Inflammatory macrophage treated with lipopolysaccharide for 1 hour (primary cell): ENCODE measurements around the gene SRSF9.
"Not testable (repeated sequence)": the region's sequence is repeated elsewhere in the genome, so short reads cannot be mapped to it uniquely, and the experiment has no call there.

ENCODE experiments used
- DNase-seq, 2 donors: peaks; one replicate each; pipeline ENCODE4 v3.0.0-alpha.2; 2020 to 2022

SRSF9 gene, protein sequence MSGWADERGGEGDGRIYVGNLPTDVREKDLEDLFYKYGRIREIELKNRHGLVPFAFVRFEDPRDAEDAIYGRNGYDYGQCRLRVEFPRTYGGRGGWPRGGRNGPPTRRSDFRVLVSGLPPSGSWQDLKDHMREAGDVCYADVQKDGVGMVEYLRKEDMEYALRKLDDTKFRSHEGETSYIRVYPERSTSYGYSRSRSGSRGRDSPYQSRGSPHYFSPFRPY

DNA sequence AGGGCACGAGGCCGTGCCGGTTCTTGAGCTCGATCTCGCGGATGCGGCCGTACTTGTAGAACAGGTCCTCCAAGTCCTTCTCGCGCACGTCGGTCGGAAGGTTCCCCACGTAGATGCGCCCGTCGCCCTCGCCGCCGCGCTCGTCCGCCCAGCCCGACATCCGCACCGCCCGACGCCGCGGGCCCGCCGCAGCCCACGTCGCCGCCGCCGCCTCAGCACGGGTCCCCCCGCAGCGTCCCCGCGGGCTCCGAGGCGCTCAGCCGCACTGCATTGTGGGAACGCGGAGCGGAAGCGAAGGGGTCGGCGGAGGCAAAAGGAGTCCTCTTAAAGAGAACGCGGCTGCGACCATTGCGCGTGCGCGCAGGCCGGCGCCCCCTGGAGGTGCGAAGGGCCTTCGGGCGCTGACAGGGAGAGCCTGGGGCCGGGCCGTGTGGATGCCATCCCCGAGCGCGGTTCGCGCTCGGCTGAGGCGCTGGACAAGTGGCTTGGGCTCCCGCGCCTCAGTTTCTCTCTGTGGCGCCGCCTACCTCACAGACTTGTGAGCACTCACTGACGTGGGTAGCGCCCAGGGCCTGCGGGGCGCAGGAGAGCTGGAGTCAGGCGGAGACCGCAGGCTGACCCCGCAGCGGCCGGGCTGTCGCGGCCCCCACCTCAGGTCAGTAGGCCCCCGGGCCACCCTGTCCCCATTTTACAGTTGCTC is at the start of gene SRSF9:
SRSF9 (minus strand) TSS at position 299 of the 700 bp plus-strand sequence; CDS start at position 160, 139 bp downstream.
- peak; percentile 94 to 98 for DNase-seq

DNA sequence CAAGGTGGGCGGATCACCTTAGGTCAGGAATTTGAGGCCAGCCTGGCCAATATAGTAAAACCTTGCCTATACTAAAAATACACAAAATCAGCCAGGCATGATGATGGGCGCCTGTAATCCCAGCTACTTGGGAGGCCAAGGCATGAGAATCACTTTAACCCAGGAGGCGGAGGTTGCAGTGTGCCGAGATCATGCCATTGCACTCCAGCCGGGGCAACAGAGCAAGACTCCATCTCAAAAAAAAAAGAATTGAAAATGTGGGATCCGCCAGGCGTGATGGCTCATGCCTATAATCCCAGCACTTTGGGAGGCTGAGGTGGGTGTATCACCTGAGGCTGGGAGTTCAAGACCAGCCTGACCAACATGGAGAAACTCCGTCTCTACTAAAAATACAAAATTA is 49.8 kb upstream of the SRSF9 start:
- not testable (repeated sequence) for DNase-seq

DNA sequence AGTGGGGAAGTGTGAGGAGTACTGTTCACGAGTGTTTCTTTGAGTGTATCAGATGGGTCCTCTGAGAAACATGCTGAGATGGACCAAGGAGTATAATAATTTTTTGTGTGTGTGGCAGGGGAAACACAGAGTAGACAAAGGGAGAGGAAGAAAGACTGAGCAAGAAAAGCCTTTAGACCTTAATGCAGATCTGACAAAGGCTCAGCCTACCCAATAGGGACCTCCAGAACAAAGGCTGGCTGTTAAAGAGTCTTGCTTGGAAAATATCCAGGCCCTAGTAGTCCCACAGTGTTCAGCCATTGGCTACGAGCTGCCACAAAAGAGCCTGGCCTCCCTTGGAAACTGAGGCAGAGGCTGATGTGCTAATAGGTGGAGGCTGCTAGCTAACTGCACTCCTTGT is 45.9 kb upstream of the SRSF9 start:
- no peak for DNase-seq

DNA sequence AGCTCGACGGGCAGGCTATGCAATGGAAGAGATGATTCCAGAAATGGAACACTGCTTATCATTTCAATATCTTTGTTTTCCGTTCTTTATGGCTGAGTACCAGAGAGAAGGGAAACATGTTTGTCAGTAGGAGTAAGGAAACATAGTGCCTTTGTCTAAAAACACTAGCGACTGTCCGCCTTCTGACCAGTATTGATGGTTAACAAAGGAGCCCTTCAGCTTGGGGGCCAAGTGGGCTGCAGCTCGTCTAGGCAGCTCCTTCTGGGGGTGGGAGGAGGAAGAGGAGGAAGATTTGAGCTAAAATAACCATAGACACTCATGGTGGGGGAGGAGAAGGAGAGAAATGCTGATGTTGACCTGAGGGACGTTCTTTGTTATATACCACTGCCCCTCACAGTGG is 44.5 kb upstream of the SRSF9 start:
- DNase-seq: no peak

DNA sequence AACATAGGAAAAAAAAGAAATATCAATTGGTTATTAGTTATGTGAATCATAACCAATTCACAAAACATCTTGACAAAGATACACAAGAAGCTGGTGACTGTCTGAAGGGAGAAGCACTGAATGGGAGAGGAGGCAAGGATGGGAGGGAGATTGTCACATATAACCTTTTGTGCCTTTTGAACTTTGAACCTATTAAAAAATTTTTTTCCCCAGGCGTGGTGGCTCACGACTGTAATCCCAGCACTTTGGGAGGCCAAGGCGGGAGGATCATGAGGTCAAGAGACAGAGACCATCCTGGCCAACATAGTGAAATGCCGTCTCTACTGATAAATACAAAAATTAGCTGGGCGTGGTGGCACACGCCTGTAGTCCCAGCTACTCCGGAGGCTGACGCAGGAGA is 39.0 kb upstream of the SRSF9 start:
- no peak for DNase-seq

GRCh38 chr12:120504587-120504986 is 35.0 kb upstream of the SRSF9 start:
- DNase-seq: no peak

DNA sequence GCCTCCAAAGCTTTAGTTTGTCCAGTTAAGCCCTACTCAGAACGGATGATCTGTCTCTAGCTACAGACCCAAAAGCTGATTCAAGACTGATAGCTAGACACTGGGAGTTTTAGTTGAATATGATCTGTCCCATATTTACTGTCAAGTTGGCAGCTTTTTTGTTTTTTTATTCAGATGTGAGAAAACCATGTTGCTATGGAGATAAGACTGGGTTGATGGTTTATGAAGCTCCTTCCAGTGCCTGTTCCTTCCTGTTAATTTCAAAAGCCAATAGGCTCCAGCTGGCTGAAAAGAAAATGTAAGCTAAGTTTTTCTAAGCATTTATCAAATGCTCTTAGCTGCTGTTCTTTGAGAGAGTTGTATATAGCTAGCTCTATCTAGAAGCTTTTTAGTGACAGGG is 31.0 kb upstream of the SRSF9 start:
- DNase-seq: no peak

- DNase-seq: no peak
Observed at GRCh38 chr12:120498870-120499515, 29.4 kb upstream of the SRSF9 start.

DNA sequence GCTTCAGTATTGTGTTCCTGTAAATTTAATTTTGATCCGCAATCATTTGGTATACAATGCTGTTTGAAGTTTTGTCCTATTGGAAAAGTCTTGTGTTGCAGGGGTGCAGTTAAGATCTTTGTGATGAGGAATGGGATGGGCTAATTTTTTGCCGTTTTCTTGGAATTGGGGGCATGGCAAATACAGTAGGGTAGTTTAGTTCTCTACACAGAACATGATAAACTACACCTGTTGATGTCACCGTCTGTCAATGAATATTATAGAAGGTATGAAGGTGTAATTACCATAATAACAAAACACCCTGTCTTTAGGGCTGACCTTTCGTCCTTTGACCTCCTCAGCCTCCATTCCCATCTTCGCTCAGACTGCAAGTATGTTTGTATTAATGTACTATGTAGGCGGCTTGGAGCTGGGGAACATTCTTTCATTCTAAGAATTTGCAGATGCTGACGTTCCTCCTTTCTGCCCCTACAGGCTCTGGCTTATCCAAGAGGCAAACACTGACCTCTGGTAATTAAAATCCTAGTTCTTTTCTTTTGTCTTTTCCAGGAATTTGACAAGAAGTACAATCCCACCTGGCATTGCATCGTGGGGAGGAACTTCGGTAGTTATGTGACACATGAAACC is 28.1 kb upstream of the SRSF9 start:
- DNase-seq: no peak

GRCh38 chr12:120496413-120497340 is 27.1 kb upstream of the SRSF9 start:
- peak; percentile 65 to 69 for DNase-seq

DNA sequence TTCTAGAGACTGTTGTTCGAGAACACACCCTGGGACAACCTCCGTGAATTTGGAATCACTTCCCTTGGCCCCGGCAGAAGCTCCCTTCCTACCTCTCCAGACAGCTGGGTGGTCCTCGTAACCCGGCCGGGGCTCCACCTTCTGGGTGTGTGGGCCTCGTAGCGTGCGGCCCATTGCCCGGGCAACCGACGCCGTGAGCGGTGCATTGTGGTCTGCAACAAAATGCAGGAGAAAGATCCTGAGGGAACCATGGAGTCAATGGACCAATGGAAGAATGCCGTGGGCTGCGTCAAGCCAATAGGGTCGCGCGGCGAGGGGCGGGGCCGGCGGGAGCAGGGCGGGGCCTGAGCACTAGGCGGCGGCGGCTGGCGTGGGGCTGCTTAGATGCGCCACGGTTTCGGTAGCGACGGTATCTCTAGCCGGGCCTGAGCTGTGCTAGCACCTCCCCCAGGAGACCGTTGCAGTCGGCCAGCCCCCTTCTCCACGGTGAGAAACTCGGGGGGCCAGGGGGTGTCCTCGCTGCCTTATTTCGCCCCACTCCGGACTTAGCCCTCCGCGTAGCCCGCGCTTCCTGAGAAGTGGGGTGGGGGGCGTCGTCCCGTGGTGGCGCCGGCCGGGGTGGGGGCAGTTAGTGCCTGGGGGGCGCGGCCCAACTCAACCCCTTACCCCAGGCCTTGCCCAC is 26.3 kb upstream of the SRSF9 start, which contains the start of gene DYNLL1:
DYNLL1 (plus strand) TSS at position 383 of the 682 bp plus-strand sequence. CDS start 309 bp downstream, outside the sequence.
- peak; percentile 93 to 100 for DNase-seq

- no peak for DNase-seq
Observed at GRCh38 chr12:120495186-120495730, 25.7 kb upstream of the SRSF9 start.

DNA sequence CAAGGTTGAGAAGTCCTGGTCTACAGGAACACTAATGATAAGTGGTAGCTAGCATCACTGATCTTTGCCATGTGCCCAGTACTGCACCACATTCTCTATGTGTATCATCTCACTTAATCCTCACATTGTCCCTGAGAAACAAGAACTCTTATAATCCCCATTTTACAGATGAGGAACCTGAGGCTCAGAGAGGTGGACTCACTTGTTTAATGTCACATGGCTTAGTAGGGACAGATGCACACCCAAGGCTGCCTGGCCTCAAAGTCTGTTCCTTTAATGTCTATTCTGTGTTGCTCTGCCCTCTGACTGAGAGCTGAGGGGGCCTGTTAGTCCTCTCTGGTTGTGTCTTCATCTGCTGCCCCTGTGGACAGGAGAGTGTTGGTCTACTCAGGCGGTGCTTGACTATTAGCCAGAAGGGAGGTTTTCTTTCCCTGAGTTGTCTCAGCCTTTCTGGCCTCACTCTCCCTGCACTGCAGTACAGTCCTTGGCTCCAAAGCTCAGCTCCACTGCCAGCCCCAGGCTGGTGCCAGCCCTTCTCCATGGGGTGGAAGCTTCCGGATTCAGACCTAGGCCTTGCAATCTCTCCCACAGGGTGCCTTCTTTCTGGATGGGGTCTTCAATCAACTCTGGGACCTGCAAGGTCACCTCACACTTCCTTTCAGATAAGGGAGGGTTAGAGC is 21.4 kb upstream of the SRSF9 start:
- DNase-seq: no peak

DNA sequence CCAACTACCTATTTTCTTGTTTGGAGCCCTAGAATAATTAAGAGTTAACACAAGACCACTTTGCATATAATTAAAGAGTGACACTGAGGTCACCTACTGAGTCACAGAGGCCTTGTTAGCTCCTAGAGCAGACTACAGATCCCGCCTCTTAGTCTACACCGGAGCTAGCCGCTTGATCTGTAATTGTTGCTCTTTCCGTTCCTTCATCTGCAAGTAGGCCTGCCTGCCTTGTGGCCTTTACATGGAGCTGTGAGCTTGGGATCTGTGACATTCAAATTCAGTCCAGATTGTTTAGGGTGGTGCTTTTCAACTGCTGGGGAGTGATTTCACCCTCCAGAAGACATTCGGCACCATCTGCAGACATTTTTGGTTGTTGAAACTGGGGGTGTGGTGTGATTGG is 20.8 kb upstream of the SRSF9 start:
- DNase-seq: no peak

DNA sequence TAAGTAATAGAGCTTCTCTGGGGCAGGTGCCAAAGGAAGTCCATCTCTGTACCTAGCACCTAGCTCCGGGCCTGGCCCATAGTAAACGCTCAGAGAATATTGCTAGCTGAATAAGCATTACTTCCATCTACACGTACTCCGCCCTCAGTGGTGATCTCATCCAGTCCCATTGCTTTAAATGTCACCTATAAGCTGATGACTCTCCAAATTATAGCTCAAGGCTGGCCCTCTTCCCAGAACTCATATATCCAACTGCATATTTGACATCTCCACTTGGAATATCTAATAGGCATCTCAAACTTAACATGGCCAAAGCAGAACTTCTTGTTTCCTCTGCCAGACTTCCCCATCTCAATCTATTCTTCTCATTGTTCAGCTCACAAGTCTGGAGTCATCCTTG is 19.5 kb upstream of the SRSF9 start:
- DNase-seq: no peak

- no peak for DNase-seq
Observed at GRCh38 chr12:120488057-120488640, 18.6 kb upstream of the SRSF9 start.

GRCh38 chr12:120487552-120487951 is 18.0 kb upstream of the SRSF9 start:
- DNase-seq: not testable (repeated sequence)

DNA sequence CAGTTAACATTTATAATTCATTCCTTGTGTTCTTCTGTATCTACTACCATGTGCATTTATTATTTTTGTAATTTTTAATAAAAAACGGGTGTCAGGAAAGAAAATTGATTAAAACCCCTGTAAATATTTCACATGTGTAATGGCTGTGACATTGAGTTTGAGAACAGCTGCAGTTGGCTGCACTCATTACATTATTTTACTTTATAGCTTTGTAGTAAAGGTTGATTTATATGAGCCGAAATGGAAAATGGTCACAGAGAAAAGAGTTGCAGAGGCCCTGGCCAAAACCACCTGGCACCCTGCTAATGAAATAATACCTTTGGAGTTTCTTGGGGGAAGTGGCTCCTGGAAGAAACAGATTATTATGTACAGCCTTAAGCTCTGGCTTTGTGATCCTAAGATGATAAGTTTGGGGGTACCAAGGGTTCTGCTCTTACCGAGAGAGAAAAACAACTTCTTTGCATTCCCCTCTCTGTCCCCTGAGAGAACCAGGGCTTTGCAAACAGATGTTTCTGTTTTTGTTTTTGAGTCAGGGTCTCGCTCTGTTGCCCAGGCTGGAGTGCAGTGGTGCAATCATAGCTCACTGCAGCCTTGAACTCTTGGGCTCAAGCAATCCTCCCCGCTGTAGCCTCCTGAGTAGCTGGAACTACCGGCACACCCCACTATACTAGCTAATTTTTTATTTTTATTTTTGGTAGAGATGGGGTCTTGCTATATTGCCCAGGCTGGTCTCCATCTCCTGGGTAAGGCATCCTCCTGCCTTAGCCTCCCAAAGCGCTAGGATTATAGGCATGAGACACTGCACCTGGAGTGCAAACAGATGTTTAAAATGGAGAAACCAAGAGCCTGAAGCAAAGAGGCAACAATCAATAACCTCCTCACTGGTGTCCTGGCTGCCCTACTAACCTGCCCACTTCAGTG is 16.7 kb upstream of the SRSF9 start:
- DNase-seq: no peak

DNA sequence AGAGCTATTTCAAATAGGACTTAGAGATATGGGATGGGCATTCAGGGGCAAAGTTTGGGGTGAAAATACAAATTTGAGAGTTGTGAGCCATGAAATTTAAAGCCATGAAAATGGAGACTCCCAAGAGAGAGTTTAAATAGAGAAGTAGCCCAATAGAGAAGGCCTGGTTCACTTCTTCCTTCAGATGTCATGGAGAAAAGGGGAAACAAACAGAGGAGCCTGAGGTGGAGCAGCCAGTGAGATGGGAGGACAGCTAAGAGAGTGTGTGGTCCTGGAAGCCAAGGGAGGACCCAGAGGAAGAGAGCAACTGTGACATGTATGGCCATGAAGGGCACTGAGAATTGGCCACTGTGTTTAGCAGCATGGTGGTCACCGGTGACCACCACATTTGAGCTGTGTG is 14.1 kb upstream of the SRSF9 start:
- DNase-seq: peak in 1 of 2 donors; percentile 24
